ENCODE data around the gene SLC13A4. TPM values are rescaled to one million over a fixed set of nuclear protein-coding genes. Genes with fewer than 3 reads are reported as not detected.

Gene SLC13A4
- total RNA-seq, 3 donors from 2014 or later, result 0.29 to 0.32 TPM; not detected in 1

DNA sequence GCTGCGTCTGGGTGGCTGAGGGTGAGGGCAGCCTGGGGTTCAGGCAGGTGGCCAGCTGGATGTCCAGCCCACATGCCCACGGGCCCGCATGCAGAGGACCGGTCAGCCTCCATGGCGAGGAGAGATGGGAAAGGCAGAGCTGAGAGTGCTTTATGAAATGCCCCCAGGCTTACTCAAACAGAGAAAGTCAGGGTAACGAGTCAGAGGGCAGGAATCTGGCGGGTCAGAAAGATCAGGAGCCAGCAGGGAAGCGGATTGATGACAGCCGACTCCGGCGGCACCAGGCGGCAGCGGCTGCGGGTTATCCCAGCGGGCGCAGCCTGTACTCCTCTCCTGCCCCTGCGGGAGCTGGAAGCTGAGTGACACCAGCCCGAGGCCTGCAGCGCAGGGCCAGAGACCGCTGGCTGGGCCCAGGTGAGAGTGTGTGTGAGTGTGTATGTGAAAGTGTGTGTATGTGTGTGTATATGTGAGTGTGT lies 13.4 kb downstream of the SLC13A4 start:
- no peak for DNase-seq (ENCODE audit: low spot score in 2 of 2)
- Histone ChIP-seq H3K9me3 (no peaks in the 10 kb centered on the region), H3K27ac (no peak overlapping the region), H3K36me3 (no peaks in the 10 kb centered on the region), H3K4me3 (no peak overlapping the region), H3K27me3 (no peaks in the 10 kb centered on the region), H3K4me1 (no peaks in the 10 kb centered on the region)
- intact Hi-C loops (cut with DNase I; ENCODE audit: low total_unique reads), result no loop called here
- TF ChIP-seq POLR2AphosphoS5 (IDR thresholded peaks at IDR 0.05) (no peak), POLR2A (IDR thresholded peaks at IDR 0.05) (no peak)
- TF ChIP-seq, protein P1, sequence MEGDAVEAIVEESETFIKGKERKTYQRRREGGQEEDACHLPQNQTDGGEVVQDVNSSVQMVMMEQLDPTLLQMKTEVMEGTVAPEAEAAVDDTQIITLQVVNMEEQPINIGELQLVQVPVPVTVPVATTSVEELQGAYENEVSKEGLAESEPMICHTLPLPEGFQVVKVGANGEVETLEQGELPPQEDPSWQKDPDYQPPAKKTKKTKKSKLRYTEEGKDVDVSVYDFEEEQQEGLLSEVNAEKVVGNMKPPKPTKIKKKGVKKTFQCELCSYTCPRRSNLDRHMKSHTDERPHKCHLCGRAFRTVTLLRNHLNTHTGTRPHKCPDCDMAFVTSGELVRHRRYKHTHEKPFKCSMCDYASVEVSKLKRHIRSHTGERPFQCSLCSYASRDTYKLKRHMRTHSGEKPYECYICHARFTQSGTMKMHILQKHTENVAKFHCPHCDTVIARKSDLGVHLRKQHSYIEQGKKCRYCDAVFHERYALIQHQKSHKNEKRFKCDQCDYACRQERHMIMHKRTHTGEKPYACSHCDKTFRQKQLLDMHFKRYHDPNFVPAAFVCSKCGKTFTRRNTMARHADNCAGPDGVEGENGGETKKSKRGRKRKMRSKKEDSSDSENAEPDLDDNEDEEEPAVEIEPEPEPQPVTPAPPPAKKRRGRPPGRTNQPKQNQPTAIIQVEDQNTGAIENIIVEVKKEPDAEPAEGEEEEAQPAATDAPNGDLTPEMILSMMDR (IDR thresholded peaks at IDR 0.05), result no peak

- TF ChIP-seq POLR2AphosphoS5 (IDR thresholded peaks at IDR 0.05), result no peak
- TF ChIP-seq POLR2A (IDR thresholded peaks at IDR 0.05), result no peak
- TF ChIP-seq, protein P1 (IDR thresholded peaks at IDR 0.05), result no peak
These were observed 14.0 kb downstream of the SLC13A4 start for GRCh38 chr7:135713836-135714470.

GRCh38 chr7:135712796-135713195 lies 15.2 kb downstream of the SLC13A4 start:
- no peak overlapping the region for H3K4me3 ChIP-seq
- no peak overlapping the region for H3K27ac ChIP-seq
- H3K9me3 ChIP-seq, result no peaks in the 10 kb centered on the region
- intact Hi-C loops (cut with DNase I; ENCODE audit: low total_unique reads), result no loop called here
- no peak for DNase-seq (ENCODE audit: low spot score in 2 of 2)
- H3K4me1 ChIP-seq, result no peaks in the 10 kb centered on the region
- TF ChIP-seq, protein P1 (IDR thresholded peaks at IDR 0.05), result no peak
- no peak for TF ChIP-seq POLR2AphosphoS5 (IDR thresholded peaks at IDR 0.05)
- TF ChIP-seq POLR2A (IDR thresholded peaks at IDR 0.05), result no peak
- H3K36me3 ChIP-seq, result no peaks in the 10 kb centered on the region
- H3K27me3 ChIP-seq, result no peaks in the 10 kb centered on the region

More at GRCh38 chr7:135713836-135714470, 14.0 kb downstream of the SLC13A4 start:
- Histone ChIP-seq H3K4me1 (no peaks in the 10 kb centered on the region), H3K9me3 (no peaks in the 10 kb centered on the region), H3K36me3 (no peaks in the 10 kb centered on the region), H3K4me3 (no peak overlapping the region), H3K27ac (no peak overlapping the region), H3K27me3 (no peaks in the 10 kb centered on the region)
- no peak for DNase-seq (ENCODE audit: low spot score in 2 of 2)
- intact Hi-C loops (cut with DNase I; ENCODE audit: low total_unique reads), result no loop called here

DNA sequence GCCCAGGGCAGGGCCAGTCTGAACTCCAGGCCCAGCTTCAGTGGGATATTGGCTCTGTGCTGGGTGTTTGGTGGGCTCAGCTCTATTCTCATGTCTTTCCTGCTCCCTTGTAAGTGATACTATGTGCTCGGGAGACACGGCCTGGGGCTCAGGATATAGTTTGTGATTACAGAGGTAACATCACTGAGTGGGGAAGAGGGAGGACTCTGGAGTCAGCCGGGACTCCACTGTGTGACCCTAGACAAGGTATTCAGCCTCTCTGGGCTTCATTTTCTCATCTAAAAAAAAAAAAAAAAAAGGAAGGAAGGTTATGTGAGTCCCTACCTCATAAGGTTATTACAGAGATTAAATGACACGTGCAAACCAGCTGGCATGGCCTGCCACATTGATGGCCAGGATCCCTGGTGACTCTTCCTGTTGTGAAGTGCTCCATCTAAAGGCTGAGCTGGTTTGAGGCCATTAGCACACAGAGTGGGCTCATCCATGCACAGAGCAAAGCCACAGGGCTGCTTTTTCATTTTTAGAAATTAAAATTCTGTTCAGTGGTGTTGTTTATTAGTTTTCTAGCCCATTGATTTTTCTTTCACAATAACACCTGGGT lies 15.7 kb downstream of the SLC13A4 start:
- Histone ChIP-seq H3K4me1 (no peaks in the 10 kb centered on the region), H3K27ac (no peak overlapping the region), H3K4me3 (no peak overlapping the region), H3K36me3 (no peaks in the 10 kb centered on the region), H3K27me3 (no peaks in the 10 kb centered on the region), H3K9me3 (no peaks in the 10 kb centered on the region)
- intact Hi-C loops (cut with DNase I; ENCODE audit: low total_unique reads), result no loop called here
- DNase-seq (ENCODE audit: low spot score in 2 of 2), result no peak
- no peak for TF ChIP-seq POLR2A (IDR thresholded peaks at IDR 0.05)
- TF ChIP-seq POLR2AphosphoS5 (IDR thresholded peaks at IDR 0.05), result no peak
- TF ChIP-seq, protein P1 (IDR thresholded peaks at IDR 0.05), result no peak

DNA sequence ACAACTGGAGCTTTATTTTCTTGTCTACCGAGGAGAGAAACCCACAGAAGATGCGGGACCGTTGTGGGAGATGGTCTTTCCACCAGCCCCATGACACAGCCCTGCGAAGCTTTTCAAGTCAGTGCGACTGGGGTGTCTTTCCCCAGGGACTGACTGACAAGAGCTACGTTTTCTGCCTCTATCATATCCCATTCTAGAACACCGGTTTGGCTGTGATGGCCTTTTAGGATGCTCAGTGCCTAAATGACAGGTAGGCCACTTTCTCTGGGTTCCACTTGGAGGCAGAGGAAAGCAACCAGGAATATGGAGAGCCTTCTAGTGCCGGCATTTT lies 16.9 kb downstream of the SLC13A4 start:
- Histone ChIP-seq H3K36me3 (no peaks in the 10 kb centered on the region), H3K9me3 (no peaks in the 10 kb centered on the region), H3K27ac (no peak overlapping the region), H3K4me3 (no peak overlapping the region), H3K4me1 (no peaks in the 10 kb centered on the region), H3K27me3 (no peaks in the 10 kb centered on the region)
- TF ChIP-seq, protein P1 (IDR thresholded peaks at IDR 0.05), result no peak
- TF ChIP-seq POLR2A (IDR thresholded peaks at IDR 0.05), result no peak
- no peak for TF ChIP-seq POLR2AphosphoS5 (IDR thresholded peaks at IDR 0.05)
- no peak for DNase-seq (ENCODE audit: low spot score in 2 of 2)
- intact Hi-C loops (cut with DNase I; ENCODE audit: low total_unique reads), result no loop called here

Data from breast epithelium (tissue), 4 donors.